OCI-M2 (cell line): ENCODE data around the gene CFHR4.
"Not testable (repeated sequence)": the region's sequence is repeated elsewhere in the genome, so short reads cannot be mapped to it uniquely, and the experiment has no call there.

ENCODE experiments used
- DNase-seq: peaks from one replicate; lab custom pipeline; 2025; ENCODE audit not compliant: unreplicated experiment; lab: John Stamatoyannopoulos, UW

Gene CFHR4

DNA sequence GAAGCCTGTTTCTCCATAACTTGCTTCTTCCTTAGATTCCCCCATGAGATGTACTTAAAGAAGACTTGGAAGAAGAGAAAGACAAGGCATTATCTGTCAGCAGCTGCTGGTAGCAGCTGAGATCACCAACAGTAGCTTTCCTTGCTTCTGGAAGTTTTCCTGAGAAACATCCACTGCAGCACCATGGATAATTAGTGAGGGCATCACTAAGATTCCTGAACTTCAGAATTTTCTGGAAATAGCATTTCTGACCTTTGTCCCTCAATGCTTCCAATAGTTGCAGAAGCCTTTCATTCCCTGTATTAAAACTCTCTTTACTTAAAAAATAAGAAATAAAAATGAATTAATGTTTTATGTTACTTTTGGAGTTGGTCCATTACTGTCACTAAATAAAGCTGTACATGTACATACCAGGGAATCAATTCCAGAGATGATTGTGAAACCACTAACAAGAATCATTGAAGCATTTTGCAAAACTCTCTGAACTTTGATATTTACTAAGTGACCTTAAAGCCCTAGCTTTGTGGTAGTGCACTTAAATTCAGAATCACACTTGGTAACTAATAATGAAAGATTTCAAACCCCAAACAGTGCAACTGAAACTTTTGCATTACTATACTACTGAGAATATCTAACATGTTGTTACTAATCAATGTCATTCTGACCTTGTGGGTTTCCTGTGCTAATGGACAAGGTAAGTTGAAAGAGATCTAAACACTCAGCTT is at the start of gene CFHR4:
CFHR4 (plus strand) TSS at position 538 of the 725 bp plus-strand sequence; CDS start at position 637, 99 bp downstream.
- no peak for DNase-seq

DNA sequence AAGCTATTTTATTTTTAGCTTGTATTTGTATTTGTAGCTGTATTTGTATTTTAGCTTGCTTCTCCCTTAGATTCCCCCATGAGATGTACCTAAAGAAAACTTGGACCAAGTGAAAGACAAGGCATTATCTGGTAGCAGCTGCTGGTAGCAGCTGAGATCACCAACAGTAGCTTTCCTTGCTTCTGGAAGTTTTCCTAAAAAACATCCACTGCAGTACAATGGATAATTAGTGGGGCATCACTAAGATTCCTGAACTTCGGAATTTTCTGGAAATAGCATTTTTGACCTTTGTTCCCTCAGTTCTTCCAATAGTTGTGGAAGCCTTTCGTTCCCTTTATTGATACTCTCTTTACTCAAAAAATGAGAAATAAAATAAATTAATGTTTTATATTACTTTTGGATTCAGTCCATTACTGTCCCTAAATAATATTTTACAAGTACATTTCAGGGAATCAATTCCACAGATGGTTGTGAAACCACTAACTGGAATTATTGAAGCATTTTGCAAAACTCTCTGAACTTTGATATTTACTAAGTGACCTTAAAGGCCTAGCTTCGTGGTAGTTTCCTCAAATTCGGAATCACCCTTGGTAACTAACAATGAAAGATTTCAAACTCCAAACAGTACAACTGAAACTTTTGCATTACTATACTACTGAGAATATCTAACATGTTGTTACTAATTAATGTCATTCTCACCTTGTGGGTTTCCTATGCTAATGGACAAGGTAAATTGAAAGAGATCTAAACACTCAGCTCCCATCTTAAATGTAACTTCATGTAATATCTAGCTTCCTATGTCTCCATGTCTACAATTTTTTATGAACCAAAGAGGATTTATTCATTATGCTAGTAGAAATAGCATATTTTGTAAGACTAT is 38.0 kb upstream of the CFHR4 start:
- not testable (repeated sequence) for DNase-seq

DNA sequence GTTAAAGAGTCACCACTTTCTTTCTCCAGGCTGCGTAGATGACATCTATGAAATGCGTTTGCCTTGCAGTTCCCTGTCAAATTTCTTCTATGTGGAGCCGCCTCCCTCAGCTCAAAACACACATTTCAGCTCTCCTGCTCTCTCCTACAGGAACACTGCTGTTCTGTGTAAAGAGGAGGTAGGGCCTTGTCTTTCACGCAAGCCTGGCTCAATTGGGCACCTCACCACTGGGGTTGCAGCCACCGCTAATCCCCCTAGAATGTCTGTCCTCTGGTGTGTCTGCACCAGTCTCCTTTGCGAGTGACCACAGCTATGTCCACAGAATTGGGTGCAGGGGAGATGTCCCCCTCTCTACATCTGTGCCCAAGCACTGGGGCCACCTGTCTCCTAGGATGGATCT is 31.8 kb upstream of the CFHR4 start:
- no peak for DNase-seq

DNA sequence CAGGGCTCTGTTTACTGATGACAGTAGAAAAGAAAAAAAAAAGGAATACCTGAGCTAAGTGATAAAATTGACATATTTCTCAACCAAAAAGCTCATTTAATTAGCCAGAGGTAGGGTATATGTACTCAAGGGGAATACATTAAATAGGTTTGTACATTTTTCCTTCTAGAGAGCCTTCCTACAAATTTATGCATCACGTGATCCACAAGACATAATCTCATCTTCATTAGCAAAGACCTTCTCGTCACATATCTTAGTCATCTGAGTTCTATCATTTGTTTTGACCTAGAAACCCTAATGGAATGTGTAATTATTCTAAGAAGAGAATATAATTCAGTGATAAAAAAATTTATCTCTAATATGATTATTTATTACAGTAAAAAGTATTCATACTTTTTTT is 30.7 kb upstream of the CFHR4 start:
- no peak for DNase-seq

DNA sequence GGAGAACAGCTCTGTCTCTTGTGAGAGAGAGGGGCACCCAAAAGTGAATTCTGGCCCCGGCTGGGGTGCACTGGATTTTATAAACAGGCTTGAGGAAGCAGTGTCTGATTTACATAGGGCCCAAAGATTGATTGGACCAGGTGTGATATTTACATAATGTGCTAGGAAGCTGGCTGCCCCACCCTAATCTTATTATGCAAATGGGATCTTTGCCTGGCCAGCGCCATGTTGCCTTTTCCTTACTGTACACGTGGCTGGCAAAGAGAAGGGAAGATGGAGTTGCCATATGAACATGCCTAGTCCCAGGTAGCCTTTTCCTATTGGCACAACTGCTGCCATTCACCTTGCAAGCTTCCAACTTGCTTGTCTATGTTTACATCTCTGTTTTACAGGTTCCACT is 29.0 kb upstream of the CFHR4 start:
- no peak for DNase-seq

DNA sequence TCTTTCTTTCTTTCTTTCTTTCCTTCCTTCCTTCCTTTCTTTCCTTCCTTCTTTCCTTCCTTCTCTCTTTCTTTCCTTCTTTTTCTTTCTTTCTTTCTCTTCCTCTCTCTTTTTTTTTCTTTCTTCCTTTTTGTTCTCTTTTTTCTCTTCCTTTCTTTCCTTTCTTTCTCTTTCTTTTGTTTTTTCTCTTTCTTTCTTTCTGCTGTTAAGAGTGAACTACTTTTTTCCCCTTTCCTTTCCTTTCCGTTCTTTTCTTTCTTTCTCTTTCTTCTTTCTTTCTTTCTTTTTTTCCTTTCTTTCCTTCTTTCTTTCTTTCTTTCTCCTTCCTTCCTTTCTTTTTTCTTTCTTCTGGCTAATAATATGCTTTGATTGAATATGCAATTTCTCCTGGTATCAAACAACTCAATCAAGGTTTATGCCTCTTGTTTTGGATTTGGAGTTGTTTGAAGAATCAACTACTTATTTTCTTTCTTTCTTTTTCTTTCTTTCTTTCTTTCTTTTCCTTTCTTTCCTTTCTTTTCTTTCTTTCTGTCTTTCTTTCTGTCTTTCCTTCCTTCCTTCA is 27.4 kb upstream of the CFHR4 start:
- DNase-seq: no peak

DNA sequence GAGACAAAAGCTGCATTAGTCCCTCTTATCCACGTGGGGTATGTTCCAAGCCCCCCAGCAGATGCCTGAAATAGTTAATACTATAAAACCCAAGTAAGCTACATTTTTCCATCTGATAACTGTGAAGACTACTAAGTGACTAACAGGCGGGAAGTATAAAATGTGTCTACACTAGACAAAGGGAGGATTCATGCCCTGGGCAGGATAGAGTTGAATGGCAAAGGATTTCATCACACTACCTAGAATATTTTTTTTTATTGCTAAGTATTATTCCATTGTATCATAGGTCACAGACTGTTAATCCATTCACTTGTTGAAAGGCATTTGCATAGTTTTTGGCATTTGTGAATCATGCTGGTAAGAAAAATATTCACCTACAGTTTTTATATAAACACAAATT is 26.4 kb upstream of the CFHR4 start:
- no peak for DNase-seq

DNA sequence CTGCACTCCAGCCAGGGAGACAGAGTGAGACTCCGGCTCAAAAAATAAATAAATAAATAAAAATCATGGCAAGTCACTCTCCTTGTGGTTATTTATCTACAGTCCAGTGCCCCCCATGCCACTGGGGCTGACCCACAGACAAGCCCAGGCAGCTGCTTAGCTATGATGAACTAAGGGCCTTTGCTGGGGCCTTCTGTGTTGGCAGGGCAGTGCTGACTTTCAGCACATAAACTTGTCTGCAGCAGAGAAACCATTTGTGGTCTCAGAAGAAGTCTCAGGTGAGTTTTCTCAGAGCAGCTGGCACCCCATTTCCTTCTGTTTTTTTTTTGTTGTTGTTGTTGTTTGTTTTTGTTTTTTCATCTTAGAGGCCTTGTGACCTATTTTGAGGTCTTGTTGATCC is 20.9 kb upstream of the CFHR4 start:
- DNase-seq: no peak

DNA sequence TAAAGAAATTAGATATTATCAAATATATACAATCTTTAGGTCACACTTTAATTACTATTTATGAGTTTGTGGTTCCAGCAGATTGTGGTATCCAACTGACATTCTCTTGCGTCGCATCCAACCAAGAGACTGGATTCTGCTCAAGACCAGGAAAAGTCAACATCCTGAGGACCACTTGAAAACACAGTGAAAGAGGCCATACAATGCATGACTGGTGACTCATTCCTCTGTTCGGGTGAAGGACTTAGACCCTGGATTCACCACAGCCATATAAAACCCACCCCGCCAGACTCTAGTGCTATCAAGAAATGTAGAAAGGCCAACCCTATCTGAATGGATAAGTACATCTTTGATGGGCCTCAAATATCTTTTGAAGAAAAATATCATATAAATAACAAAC is 14.5 kb upstream of the CFHR4 start:
- DNase-seq: no peak

DNA sequence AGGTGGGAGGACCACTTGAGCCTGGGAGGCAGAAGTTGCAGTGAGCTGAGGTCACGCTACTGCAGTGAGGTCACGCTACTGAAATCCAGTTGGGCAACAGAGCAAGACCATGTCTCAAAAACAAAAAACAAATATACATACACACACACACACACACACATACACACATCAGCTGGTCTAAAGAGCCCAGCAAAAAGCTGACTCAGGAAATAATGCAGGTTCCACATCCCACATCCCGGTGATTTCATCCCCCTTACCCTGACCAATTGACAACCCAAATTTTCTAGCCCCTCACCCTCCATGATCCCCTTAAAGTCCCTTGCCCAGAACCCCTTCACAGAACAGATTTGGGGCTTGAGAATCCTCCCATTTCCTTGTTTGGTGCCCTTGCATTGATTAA is 11.9 kb upstream of the CFHR4 start:
- no peak for DNase-seq

DNA sequence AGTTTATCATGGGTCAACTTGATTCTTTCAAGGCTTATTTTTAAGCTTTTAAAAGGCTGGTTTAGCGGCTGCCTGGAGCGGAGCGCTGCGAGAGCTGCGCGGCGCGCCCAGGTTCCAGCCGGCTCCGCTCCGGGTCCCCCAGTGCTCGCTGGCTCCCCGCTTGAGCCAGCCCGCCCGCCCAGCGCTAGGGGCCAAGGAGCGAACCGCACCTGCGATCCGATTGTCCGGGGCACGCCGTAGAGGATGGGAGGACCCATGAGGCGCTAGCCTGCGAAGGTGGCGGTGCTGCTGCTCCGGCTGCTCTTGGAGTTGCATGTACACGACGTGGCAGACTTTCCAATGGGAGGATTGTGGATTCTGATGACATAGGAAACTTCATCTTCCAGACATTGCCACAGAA is 9.9 kb upstream of the CFHR4 start:
- no peak for DNase-seq

DNA sequence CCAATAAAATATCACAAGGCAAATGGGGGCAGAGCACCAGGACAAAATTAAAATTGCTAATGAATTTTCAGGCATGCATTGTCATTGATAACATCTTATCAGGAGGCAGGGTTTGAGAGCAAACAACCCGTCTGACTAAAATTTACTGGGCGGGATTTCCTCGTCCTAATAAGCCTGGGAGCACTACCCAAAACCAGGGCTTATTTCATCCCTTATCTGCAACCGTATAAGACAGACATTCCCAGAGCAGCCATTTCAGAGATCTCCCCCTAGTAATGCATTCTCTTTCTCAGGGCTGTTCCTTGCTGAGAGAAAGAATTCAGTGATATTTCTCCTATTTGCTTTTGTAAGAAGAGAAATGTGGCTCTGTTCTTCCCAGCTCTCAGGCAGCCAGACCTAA is 1.3 kb upstream of the CFHR4 start:
- not testable (repeated sequence) for DNase-seq

DNA sequence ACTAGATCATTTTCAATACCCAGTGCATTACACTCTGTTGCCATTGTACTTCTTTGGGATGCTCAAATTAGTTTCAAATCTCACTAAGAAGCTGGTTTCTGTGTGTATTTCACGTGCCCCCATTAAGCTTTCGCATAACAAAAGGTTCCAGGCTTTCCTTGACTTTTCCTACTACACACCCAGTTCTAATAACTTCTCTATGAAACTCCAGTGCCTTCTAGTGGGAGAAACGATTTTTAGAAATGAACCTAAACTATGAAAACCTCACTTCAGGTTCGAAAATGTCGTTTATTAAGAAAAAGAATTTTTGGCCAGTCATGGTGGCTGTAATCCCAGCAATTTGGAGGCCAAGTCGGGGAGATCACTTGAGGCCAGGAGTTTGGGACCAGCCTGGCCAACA is 2.8 kb downstream of the CFHR4 start:
- no peak for DNase-seq

DNA sequence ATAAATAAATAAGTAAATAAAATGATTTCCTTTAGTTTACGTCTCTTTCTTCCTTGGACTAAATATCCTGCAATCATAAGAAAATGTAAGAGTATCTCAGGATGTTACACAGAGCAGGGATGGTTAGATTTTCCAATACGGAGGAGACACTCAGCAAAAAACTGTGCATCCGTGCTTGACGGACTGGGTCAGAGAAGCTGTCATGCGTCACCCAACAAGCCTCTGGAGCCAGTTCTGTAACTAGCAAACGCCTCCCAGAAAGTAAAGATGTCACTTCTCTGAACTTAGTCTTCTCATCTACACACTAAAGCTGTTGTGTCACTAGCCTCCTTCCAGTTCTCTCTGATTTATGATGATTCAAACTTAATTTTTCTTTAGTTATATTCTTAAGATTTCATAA is 3.4 kb downstream of the CFHR4 start:
- DNase-seq: no peak

DNA sequence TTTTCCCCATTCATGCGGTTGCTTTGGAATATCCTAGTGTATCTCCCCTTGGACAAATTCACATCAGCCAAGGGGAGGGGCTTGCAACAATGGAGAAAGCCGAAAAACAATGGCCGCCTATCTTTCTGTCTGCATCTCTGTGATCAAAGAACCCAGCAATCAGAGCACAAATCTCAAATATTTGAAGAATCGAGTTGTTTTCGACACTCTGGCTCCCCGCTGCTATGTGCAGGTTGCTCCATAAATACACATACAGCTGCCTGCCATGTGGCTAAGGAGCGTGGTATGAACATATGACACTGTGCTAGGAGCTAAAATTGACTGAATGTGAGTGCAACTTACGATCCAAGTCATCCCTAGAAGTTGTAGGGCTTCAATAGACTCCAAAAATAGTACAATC is 8.5 kb downstream of the CFHR4 start:
- no peak for DNase-seq

DNA sequence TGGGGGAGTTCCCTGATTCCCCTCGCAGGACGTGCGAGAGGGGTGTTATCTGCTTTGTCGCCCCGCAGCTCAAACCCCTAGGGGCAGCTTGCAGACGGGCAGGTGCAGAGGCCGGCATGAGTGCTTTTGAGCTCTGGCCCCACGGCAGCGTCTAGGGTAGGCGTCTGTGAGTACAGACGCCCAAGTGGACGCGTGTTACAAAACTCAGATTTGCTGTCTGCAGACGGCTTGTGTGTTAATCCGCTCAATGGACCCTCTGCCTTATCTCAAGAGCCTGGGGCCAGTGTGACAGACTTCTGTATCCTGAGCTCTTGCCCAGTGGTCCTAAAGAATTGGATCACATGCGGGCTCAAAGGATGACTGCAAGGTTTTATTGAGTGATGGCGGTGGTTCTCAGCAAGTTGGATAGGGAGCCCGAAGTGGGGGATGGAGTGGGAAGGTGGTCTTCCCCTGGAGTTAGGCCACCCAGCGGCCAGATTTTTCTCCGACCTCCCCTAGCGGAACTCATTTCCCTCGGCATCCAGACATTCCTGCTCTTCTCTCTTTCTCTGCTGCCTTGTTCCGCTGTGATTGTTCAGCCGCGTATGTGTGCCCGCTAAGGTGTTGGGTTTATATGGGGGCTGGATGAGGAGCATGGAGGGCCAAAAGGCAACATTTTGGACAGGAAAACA is 9.4 kb downstream of the CFHR4 start:
- no peak for DNase-seq

DNA sequence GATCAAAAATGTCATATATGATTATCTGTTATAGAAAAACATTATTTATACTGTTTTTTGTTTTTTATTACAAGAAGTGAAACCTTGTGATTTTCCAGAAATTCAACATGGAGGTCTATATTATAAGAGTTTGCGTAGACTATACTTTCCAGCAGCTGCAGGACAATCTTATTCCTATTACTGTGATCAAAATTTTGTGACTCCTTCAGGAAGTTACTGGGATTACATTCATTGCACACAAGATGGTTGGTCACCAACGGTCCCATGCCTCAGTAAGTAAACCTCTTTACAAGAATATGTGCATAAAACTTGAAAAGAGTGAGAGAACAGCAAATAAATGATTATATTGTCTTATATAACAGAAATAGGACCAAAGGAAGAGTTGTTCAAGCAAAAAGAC is 14.5 kb downstream of the CFHR4 start:
- DNase-seq: no peak

DNA sequence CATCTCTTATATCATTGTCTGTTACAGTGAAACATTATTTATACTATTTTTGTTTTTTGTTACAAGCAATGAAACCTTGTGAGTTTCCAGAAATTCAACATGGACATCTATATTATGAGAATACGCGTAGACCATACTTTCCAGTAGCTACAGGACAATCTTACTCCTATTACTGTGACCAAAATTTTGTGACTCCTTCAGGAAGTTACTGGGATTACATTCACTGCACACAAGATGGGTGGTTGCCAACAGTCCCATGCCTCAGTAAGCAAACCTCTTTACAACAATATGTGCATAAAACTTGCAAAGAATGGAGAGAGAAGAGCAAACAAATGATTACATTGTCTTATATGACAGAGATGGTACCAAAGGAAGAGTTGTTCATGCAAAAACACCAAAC is 22.4 kb downstream of the CFHR4 start:
- no peak for DNase-seq

DNA sequence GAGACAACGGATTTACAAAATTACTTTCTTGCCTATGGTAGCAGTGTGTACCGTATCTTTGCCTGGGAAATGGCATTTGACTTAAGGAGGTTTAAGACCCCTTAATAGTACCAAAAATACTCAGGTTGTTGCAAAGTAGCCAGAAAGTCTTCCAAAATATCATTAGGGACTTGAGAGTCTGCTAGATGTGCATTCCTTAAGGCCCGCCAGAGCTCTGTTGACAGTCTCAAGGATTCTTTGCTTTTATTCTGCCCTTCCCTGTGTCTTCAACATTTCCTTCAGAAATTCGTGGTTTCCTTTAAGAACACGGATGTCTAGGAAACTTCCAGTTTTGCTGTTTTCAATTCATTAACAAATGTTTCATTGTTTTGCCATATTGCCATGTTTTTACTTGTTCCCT is 24.4 kb downstream of the CFHR4 start:
- not testable (repeated sequence) for DNase-seq

DNA sequence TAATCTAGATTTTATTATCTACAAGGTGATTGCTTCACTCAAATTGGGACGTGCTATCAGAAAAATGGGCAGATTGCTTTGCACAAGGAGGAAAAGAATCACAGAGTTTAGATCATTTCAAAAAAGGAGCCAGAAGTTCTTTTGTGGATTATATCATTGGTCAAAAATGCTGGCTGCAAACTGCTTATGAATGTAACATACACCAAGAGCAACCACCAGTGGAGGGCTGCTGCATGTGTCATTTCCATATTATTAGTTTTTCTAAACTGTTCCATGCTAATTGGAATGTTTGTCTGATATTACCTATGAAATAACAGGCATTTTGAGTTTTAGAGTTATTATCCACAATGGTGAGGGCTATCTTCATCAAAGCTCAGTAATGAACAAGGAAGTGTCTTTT is 39.0 kb downstream of the CFHR4 start:
- not testable (repeated sequence) for DNase-seq

DNA sequence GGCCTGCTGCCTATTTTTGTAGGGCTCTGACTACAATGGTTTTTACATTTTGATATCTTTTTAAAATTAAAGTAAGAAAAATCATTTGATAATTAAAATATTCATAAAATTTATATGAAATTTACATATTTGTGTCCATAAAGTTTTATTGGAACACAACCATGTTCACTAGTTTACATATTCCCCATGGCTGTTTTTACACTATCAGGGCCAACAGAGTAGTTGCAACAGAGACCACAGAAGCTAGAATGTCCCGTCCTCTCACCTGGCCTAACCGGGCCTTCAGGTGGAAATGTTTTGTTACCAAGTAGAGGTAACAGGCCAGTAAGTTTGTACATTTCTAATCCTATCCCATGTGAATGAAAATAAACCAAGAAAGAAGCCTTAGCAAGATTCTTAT is 45.0 kb downstream of the CFHR4 start:
- not testable (repeated sequence) for DNase-seq
